T follicular helper cell (primary cell): ENCODE results near the gene SEL1L2.

ENCODE experiments used
- DNase-seq: peaks from one replicate; pipeline ENCODE4 v3.0.0-alpha.2; 2020; ENCODE audit warnings: low read depth

Gene SEL1L2

DNA sequence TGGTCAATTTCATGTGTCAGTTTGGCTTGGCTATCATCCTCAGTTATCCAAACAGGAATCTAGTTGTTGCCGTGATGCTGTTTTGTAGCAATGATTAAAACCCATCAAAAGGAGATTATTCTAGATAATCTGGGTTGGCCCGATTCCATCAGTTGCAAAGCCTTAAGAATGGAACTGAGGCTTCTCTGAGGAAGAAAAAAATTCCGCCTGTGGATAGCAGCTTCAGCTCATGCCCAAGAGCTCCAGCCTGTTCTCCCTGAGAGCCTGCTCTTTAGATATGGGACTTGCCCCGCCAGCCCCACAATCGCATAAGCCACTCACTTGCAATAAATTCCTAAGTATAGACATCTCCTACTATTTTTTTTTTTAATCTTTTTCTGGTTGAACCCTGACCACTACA lies 61.5 kb downstream of the SEL1L2 start:
- DNase-seq: no peak

- no peak for DNase-seq
Measured at GRCh38 chr20:13927171-13927570, 63.2 kb downstream of the SEL1L2 start.

- DNase-seq: no peak
Measured at GRCh38 chr20:13922241-13922640, 68.2 kb downstream of the SEL1L2 start.

DNA sequence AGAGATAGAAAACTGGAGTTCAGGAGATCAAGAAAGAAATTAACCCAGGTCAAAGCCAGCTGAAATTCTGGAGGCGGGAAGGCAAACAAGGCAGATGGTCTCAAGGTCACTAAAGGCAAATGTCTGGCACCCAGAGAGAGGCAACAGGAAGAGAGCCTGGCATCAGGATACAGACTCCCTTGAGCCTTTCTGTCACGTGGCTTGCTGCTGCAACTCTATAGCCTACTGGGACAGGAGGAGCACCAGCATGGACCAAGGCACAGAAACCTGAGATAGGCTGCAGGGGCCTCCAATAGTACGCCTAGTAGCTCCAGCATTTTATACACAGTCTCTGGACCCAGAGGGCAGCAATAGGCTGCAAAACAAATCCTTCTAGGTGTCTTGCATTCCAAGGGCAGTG lies 75.1 kb downstream of the SEL1L2 start:
- no peak for DNase-seq

GRCh38 chr20:13913572-13913971 lies 76.8 kb downstream of the SEL1L2 start:
- DNase-seq: no peak

DNA sequence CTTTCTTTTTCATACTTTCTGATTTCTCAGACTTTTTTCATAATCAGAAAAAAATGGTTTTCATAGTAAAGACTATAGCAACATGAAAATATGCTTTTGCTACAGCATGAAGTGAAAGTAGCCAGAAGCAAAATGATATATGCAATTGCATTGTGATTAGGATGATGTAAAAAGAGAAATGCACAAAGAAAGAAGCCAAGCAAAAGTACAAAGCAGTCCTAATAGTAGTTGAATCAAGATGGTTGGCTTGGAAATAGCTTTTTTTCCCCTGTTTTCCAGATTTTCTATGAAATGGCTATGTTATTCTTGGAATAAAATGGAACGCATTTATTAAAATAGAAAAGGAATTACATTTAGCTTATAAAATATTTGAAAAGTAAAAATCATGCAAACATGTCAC lies 77.3 kb downstream of the SEL1L2 start:
- DNase-seq: no peak

DNA sequence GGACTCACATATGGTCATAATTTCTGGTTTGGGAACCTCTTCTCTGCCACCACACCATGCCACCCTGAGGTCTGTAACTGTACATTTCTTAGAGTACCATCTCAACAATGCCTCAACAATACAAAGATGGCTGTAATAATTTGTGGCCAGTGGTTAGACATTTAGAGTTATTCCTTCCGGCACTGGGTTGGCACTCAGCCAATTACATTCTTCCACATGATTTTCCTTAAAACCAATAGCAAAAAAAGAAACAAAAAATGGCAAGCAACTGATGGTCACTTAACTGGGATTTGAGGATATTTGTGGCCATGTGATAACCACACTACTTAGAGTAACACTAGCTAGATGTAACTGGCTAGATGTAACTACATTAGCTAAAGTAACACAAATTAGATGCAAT lies 79.9 kb downstream of the SEL1L2 start:
- DNase-seq: no peak

DNA sequence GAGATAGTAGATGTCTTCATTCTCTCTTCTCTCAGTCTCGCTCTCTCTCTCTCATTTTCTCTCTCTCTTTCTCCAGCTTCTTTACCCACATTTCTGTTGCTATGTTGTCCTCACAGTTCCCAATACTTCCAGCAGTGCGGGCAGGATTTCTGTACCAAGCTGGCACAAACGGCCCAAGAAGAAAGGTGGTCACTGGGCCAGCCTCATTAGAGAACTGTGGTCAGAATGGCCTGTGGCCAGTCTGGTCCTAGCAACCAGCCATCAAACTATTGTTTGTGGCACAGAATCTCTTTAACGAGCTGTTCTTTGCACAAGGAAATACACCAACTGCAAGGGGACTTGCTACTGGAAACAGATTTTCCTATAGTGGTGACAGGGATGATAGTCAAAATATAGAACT lies 81.3 kb downstream of the SEL1L2 start:
- DNase-seq: no peak

DNA sequence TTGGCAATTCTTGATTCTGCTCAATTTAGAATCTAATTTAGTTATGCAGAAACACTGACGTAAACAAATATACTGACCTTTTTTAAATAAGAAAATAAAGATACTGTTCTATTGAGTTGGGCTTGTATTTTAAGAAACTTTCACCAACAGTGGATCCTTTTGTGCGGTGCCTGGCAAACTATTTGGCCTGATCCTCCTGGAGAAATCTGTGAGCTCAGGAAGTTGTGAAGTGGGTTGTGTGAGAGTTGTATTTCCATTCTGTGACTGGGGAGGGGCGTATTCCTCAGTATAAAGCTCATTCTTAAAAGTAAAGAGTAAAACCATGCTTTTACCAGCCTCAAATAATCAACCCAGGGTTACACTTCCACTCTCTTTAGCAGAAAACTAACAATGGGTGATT lies 85.6 kb downstream of the SEL1L2 start:
- DNase-seq: no peak

GRCh38 chr20:13900496-13900895 lies 89.9 kb downstream of the SEL1L2 start:
- no peak for DNase-seq

- no peak for DNase-seq
Measured at GRCh38 chr20:13898012-13898612, 92.3 kb downstream of the SEL1L2 start.

GRCh38 chr20:13891575-13891974 lies 98.8 kb downstream of the SEL1L2 start:
- no peak for DNase-seq

DNA sequence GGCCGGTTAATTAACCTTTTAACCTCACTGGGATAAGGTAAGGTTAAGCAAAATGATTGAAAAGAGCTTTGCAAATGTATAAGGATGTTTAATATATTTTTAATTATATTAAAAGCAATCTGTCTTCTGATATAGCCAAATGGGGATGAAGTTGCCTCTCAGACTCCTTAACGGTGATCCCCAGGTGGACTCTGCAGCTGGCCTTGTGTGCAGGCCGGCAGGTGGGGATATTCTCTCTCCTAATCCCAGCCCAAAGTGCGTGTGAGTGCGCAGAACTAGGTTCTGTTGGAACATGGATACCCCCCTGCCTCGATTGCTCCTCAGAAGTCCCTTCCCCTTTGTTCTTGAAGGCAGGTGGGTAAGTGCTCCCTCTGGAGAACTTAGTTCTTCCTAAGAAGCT lies 105.6 kb downstream of the SEL1L2 start:
- no peak for DNase-seq

DNA sequence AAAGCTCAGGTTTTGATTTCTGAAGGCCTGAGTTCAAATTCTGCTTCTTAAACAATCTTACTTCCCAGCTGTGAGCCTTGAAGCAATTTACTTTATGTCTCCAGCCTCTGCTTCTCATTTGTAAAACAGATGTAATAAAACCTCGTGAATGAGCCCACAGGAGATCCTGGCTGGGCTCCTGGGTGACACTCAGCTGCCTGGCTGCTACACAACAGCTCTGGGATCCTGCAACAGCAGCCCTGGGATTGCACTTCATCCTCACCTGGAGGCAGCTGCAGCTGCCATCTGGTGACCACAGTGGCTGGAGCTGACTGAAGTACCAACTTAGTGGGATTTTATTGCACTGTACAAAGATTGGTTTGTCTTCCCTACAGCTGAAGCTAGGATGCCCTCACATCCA lies 107.0 kb downstream of the SEL1L2 start:
- no peak for DNase-seq

DNA sequence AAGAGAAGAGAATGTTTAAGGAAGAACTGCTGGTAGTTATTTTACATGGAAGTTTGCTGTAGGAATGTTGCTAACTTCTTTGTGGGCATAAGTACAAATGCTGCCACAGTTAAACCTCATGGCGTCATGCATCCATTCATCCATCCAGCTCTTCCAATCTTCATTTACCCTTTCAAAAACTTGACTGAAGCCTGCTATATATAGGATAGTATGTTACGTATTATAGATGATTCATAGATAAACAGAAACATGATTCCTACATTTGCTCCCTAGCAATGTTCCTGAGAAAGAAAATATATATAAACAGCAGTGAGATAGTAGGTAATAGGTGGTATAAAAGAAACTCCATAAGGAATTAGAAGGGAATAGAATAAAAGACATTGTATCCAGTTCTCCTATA lies 111.8 kb downstream of the SEL1L2 start:
- no peak for DNase-seq

GRCh38 chr20:13877793-13878192 lies 112.6 kb downstream of the SEL1L2 start:
- no peak for DNase-seq

GRCh38 chr20:13875265-13875811 lies 115.1 kb downstream of the SEL1L2 start:
- DNase-seq: no peak

DNA sequence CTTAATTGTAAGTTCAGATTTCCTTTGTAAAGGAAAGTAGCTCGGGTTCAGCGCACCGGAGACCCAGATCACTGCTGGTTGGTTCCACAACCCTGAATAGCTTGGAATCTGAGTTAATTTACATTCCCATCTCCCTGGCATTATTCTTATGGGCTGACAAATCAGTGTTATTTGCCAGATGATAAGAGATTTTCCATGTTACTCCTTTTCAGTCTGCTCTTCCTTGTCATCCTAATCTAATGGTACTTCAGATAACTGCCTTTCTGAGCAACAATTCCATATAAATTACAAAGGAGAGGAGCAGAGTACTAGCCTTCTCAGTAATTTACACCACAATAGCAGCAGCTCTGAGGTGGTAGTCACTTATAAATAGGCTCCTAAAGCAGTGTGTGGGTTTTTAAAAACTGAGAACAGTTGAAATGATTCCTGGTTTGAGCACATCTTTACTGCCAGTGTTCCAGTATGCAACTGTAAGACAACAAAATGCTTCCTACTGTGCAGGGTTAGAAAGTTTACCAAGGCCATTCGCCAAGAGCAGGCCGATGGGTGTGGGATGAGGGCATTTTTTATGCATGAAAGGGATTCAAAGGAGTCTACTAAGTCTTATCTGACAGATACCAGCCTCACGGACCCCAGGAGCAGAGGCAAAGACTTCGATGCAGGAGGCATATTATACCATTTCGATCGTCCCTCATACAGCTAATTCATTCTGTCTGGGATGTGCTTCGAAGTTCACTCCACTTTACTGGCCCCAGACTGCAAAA lies 115.8 kb downstream of the SEL1L2 start:
- no peak for DNase-seq

GRCh38 chr20:13873831-13874230 lies 116.6 kb downstream of the SEL1L2 start:
- DNase-seq: no peak

DNA sequence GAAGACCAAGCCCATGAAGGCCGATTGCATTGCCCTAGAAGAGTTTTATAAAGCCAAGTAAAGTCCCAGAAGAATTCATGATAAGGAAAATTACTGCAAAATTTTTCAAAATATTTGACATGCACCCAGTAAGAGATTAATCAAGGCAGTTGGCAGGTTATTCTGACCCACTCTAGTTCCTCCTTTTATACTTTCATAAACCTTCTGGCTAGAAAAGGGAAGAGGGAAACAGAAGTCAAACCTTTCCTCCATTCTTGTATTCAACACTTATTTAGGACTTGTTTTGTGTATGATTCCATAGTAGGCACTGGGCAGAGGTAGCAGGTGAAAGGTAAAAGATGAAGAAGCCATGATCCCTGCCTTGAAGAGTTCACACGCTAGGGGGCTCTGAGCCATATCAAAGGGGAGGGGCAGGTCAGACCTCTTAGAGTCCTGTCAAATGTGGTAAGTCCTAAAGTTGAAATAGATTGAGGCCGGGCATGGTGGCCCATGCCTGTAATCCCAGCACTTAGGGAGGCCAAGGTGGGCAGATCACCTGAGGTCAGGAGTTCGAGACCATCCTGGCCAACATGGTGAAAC lies 120.2 kb downstream of the SEL1L2 start:
- DNase-seq: no peak

- no peak for DNase-seq
Measured at GRCh38 chr20:13868331-13868730, 122.1 kb downstream of the SEL1L2 start.

- DNase-seq: no peak
Measured at GRCh38 chr20:13865791-13866351, 124.5 kb downstream of the SEL1L2 start.

DNA sequence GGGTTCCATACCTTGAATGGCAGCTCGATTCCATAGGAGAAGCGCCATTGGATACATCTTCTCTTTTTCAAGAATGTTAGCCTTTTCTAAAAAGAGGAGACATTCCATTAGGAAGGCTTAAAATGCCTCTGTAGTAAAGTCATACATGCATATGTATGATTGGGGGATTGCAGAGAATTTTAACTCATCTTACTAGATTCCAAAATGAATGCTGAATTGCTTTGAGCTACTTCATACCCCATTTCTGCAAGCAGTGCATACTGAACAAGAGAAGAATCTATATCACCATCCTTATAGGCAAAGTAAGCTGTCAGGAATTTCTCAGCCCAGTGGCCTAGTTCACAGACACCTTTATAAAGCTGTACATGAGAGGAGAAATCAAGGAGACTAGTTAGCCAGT lies 125.3 kb downstream of the SEL1L2 start:
- DNase-seq: no peak
